A549 (cell line): ENCODE measurements around the gene PTPN13. TPM values are rescaled to one million over a fixed set of nuclear protein-coding genes. Genes with fewer than 3 reads are reported as not detected.

Experiments used
- ATAC-seq, 2 experiments: fragments of 200-7000 bp in 1 of 2; fragments of >200 bp in 1 of 2; cut with Nextera tagmentation in 1 of 2; cut with Tn5 transposase in 1 of 2; 3 replicates each; pipeline versions ENCODE4 v1.8.0 to v1.9.1; 2018 to 2020; ENCODE audit warnings: mild to moderate bottlenecking in 1 of 2, moderate library complexity in 1 of 2
- CTCF ChIA-PET: fragments of 300-600 bp; sonication (Branson Sonifier 250); formaldehyde crosslinking; extraction: SDS; loops from one replicate; lab custom pipeline; 2021; ENCODE audit warnings: antibody characterized with exemption, inconsistent platforms; lab: Yijun Ruan, JAX
- POLR2A ChIA-PET: fragments of 350-600 bp; formaldehyde crosslinking; extraction: SDS; loops from one replicate; lab custom pipeline; 2021; ENCODE audit warnings: antibody characterized with exemption, inconsistent platforms; lab: Yijun Ruan, JAX
- DNase-seq, 2 experiments: peaks; one replicate each; pipeline versions ENCODE4 v3.0.0 to v3.0.0-alpha.2; 2011 to 2016; ENCODE audit warnings: low read depth in 1 of 2, low spot score in 1 of 2
- FAIRE-seq: peaks from 2 replicates; lab custom pipeline; 2011; peaks lifted over from hg19 to GRCh38; lab: Jason Lieb, UNC
- H3K27ac ChIP-seq, 2 experiments: fragments of >200 bp; sonication (Bioruptor Twin); formaldehyde crosslinking; 3 replicates each; pipeline ENCODE4 v1.5.1; 2016 to 2017
- H3K4me1 ChIP-seq: fragments of >200 bp; sonication (Bioruptor Twin); formaldehyde crosslinking; 3 replicates; pipeline ENCODE4 v1.6.1; 2016
- H3K4me2 ChIP-seq: fragments of >200 bp; sonication (Bioruptor Twin); formaldehyde crosslinking; 3 replicates; pipeline ENCODE4 v1.6.1; 2016
- H3K4me3 ChIP-seq: fragments of >200 bp; sonication (Bioruptor Twin); formaldehyde crosslinking; 3 replicates; pipeline ENCODE4 v1.5.1; 2016
- H3K9me3 ChIP-seq: fragments of >200 bp; sonication (Bioruptor Twin); formaldehyde crosslinking; 3 replicates; pipeline ENCODE4 v1.6.1; 2016
- CBX8 ChIP-seq: fragments of 200-600 bp; sonication (generic); IDR thresholded peaks from 2 replicates; pipeline ENCODE4 v1.6.1; 2016
- E2F6 ChIP-seq: IDR thresholded peaks from 2 replicates; pipeline ENCODE4 v1.6.1; 2012; ENCODE audit warnings: low read depth, borderline replicate concordance
- EHF ChIP-seq: fragments of 250-450 bp; sonication (Bioruptor Pico); IDR thresholded peaks from 2 replicates; pipeline ENCODE4 v1.5.0; 2020; ENCODE audit warnings: mild to moderate bottlenecking
- EHMT2 ChIP-seq: fragments of 200-600 bp; sonication (generic); IDR thresholded peaks from 2 replicates; pipeline ENCODE4 v1.6.1; 2016; ENCODE audit warnings: antibody characterized with exemption, low read depth, mild to moderate bottlenecking, moderate library complexity
- ELK1 ChIP-seq: fragments of 150-350 bp; IDR thresholded peaks from 2 replicates; pipeline ENCODE4 v1.6.1; 2014; ENCODE audit warnings: low read depth, mild to moderate bottlenecking, low read length
- FOSL2 ChIP-seq, 2 experiments: fragments of 450-650 bp in 1 of 2; fragments of >200 bp in 1 of 2; sonication (Bioruptor Twin) in 1 of 2; formaldehyde crosslinking; IDR thresholded peaks; 2 replicates each; pipeline versions ENCODE4 v1.5.0 to v1.6.1; 2016 to 2020; ENCODE audit warnings: mild to moderate bottlenecking in 1 of 2, moderate library complexity in 1 of 2
- FOXS1 ChIP-seq: fragments of 250-450 bp; sonication (Bioruptor Pico); IDR thresholded peaks from 2 replicates; pipeline ENCODE4 v1.5.0; 2020; ENCODE audit warnings: mild to moderate bottlenecking, moderate library complexity
- HDAC2 ChIP-seq: fragments of 200-600 bp; sonication (generic); IDR thresholded peaks from 2 replicates; pipeline ENCODE4 v1.6.1; 2016
- HEYL ChIP-seq: fragments of 250-450 bp; sonication (Bioruptor Pico); IDR thresholded peaks from 2 replicates; pipeline ENCODE4 v1.8.0; 2021; ENCODE audit warnings: mild to moderate bottlenecking, moderate library complexity
- JUN ChIP-seq, 2 experiments: fragments of >200 bp; sonication (Bioruptor Twin); formaldehyde crosslinking; IDR thresholded peaks; 2 replicates in 1 of 2; 3 replicates in 1 of 2; pipeline ENCODE4 v1.6.1; 2016 to 2017
- JUNB ChIP-seq: fragments of >200 bp; sonication (Bioruptor Twin); formaldehyde crosslinking; IDR thresholded peaks from 2 replicates; pipeline ENCODE4 v1.6.1; 2016
- MAZ ChIP-seq: fragments of 150-350 bp; IDR thresholded peaks from 2 replicates; pipeline ENCODE4 v1.6.1; 2014; ENCODE audit warnings: antibody characterized with exemption, low read depth, low read length, borderline replicate concordance
- NFE2L2 ChIP-seq: fragments of 150-350 bp; conservative IDR thresholded peaks from 2 replicates; pipeline ENCODE4 v1.6.1; 2014; ENCODE audit warnings: low read length
- NR3C1 ChIP-seq: fragments of >200 bp; sonication (Bioruptor Twin); formaldehyde crosslinking; IDR thresholded peaks from 3 replicates; pipeline ENCODE4 v1.6.1; 2017
- PBX3 ChIP-seq: IDR thresholded peaks from 2 replicates; pipeline ENCODE4 v1.6.1; 2012
- PHF8 ChIP-seq: fragments of 200-600 bp; sonication (generic); IDR thresholded peaks from 2 replicates; pipeline ENCODE4 v1.6.1; 2016; ENCODE audit warnings: low read depth, mild to moderate bottlenecking, antibody characterized with exemption, moderate library complexity, borderline replicate concordance
- RAD21 ChIP-seq, 2 experiments: fragments of >200 bp in 1 of 2; sonication (Bioruptor Twin) in 1 of 2; formaldehyde crosslinking in 1 of 2; IDR thresholded peaks in 1 of 2; conservative IDR thresholded peaks in 1 of 2; 2 replicates in 1 of 2; 3 replicates in 1 of 2; pipeline ENCODE4 v1.6.1; 2012 to 2018; ENCODE audit warnings: inconsistent platforms in 1 of 2
- RARB ChIP-seq: fragments of 250-450 bp; sonication (Bioruptor Pico); IDR thresholded peaks from 2 replicates; pipeline ENCODE4 v1.8.0; 2021; ENCODE audit warnings: mild to moderate bottlenecking, moderate library complexity
- RCOR1 ChIP-seq: fragments of 150-350 bp; IDR thresholded peaks from 2 replicates; pipeline ENCODE4 v1.6.1; 2014; ENCODE audit warnings: antibody characterized with exemption, low read length, low read depth
- RFX5 ChIP-seq: fragments of 450-650 bp; IDR thresholded peaks from 2 replicates; pipeline ENCODE4 v1.7.1; 2014; ENCODE audit warnings: antibody characterized with exemption, mild to moderate bottlenecking, moderate library complexity
- TP53 ChIP-seq: fragments of 250-450 bp; sonication (Bioruptor Pico); IDR thresholded peaks from 2 replicates; pipeline ENCODE4 v1.5.0; 2021; ENCODE audit warnings: mild to moderate bottlenecking, moderate library complexity
- ZNF302 ChIP-seq: fragments of 250-450 bp; sonication (Bioruptor Pico); IDR thresholded peaks from 2 replicates; pipeline ENCODE4 v1.9.0; 2021; ENCODE audit warnings: inconsistent platforms, mild to moderate bottlenecking, moderate library complexity
- WGBS: methylation state at CpG from one replicate; pipeline ENCODE4 v1.1.6; 2017; ENCODE audit errors: missing lambda C conversion rate; 5-methylcytosine and 5-hydroxymethylcytosine counted together
- polyA plus RNA-seq, 4 experiments: library from polyadenylated mRNA; depleted of rRNA in 3 of 4; stranded (reverse); fragments of >200 nt; fragmentation: RNase III in 1 of 4; extraction: RNeasy Plus Mini Kit Qiagen cat#74134 plus additional on column Dnase treatment in 1 of 4; gene quantifications; 2 replicates in 3 of 4; 3 replicates in 1 of 4; pipeline ENCODE4 v1.2.3, GENCODE V29; 2011 to 2017
- TF ChIP-seq, protein P1 (sequence below): fragments of 450-650 bp; IDR thresholded peaks from 2 replicates; pipeline ENCODE4 v1.6.1; 2014; ENCODE audit warnings: antibody characterized with exemption
- TF ChIP-seq, protein P2 (sequence below): fragments of 250-450 bp; sonication (Bioruptor Pico); IDR thresholded peaks from 2 replicates; pipeline ENCODE4 v1.5.0; 2021; ENCODE audit warnings: mild to moderate bottlenecking, moderate library complexity, borderline replicate concordance

Gene PTPN13
- polyA plus RNA-seq, 2 of the 4 experiments (the other 2 are of a cell fraction), result 10.4 to 13.3 TPM

DNA sequence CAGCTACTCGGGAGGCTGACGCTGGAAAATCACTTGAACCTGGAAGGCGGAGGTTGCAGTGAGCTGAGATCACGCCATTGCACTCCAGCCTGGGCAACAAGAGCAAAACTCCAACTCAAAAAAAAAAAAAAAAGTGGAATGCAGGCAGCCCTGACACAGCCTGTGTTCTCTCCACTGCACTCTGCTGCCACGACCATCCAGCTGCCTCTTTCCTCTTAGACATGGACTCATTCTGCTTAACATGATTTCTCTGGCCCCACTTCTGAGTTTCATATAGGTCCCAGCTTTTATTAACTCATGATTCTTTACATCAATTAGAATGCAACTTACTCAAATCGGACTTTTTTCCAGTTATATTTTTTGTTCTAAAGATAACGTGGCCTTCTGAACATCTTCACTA lies 225.4 kb downstream of the PTPN13 start (continued):
- TF ChIP-seq TP53 (no peak), RAD21 (conservative IDR thresholded peaks at IDR 0.05 in 1 of 2, IDR thresholded peaks at IDR 0.05 in 1 of 2) (no peak), ELK1 (no peak), PHF8 (no peak), PBX3 (no peak), RARB (CRISPR knock-in tag) (no peak), NR3C1 (no peak), EHMT2 (no peak), NFE2L2 (no peak)

DNA sequence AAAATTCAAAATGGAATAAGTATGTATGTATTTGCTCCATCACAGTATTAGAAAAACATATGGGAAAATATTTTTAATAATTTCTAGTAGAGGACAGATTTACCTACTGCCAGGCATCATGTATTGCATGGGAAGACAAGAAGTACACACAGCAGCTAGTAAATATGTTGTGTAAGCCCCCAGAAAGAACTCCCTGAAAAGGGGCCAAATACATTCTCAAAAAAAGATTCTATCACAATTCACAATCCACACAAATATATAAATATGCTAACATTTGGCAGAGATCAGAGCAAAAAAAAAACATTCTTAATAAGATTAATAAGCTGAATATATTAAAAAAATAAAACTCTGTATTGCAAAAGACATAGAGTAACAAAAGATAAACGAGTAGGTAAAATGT lies 227.0 kb downstream of the PTPN13 start:
- FAIRE-seq (no peak), DNase-seq (no peak), ATAC-seq (no peak)
- H3K4me1 ChIP-seq, result no peaks in the 10 kb centered on the region
- H3K4me3 ChIP-seq, result no peak overlapping the region
- ChIA-PET POLR2A (no interaction called here), CTCF (no interaction called here)
- H3K4me2 ChIP-seq, result no peak overlapping the region
- no peak overlapping the region for H3K27ac ChIP-seq
- no peak for TF ChIP-seq ZNF302
- TF ChIP-seq HDAC2, result no peak
- no peak for TF ChIP-seq HEYL (CRISPR knock-in tag)
- TF ChIP-seq FOXS1 (CRISPR knock-in tag), result no peak
- TF ChIP-seq FOSL2 (IDR thresholded peaks at IDR 0.05), result no peak
- TF ChIP-seq FOSL2 (CRISPR knock-in tag; IDR thresholded peaks at IDR 0.05), result no peak
- no peak for TF ChIP-seq JUN (IDR thresholded peaks at IDR 0.05)
- no peak for TF ChIP-seq RFX5
- no peak for TF ChIP-seq E2F6
- no peak for TF ChIP-seq EHF
- TF ChIP-seq, protein P1, sequence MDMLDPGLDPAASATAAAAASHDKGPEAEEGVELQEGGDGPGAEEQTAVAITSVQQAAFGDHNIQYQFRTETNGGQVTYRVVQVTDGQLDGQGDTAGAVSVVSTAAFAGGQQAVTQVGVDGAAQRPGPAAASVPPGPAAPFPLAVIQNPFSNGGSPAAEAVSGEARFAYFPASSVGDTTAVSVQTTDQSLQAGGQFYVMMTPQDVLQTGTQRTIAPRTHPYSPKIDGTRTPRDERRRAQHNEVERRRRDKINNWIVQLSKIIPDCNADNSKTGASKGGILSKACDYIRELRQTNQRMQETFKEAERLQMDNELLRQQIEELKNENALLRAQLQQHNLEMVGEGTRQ, result no peak
- no peak for TF ChIP-seq MAZ
- TF ChIP-seq, protein P2, sequence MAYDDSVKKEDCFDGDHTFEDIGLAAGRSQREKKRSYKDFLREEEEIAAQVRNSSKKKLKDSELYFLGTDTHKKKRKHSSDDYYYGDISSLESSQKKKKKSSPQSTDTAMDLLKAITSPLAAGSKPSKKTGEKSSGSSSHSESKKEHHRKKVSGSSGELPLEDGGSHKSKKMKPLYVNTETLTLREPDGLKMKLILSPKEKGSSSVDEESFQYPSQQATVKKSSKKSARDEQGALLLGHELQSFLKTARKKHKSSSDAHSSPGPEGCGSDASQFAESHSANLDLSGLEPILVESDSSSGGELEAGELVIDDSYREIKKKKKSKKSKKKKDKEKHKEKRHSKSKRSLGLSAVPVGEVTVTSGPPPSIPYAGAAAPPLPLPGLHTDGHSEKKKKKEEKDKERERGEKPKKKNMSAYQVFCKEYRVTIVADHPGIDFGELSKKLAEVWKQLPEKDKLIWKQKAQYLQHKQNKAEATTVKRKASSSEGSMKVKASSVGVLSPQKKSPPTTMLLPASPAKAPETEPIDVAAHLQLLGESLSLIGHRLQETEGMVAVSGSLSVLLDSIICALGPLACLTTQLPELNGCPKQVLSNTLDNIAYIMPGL (CRISPR knock-in tag), result no peak
- TF ChIP-seq JUNB, result no peak
- TF ChIP-seq RCOR1, result no peak
- TF ChIP-seq CBX8, result no peak
- 5% methylated on average over 1 of the region's 1 CpG for WGBS
- no peaks in the 10 kb centered on the region for H3K9me3 ChIP-seq
